HepG2 (cell line): ENCODE results near the gene TOP2A. TPM values are rescaled to one million over a fixed set of nuclear protein-coding genes. Genes with fewer than 3 reads are reported as not detected.
A peak's percentile ranks its signal among the peaks of the same experiment; 100 is the strongest.

Source experiments
- CBX5 ChIP-seq: sonication (generic); formaldehyde crosslinking; IDR thresholded peaks from 2 replicates; pipeline ENCODE4 v1.4.0; 2020; ENCODE audit warnings: missing genetic modification reagents, borderline replicate concordance
- FOXC1 ChIP-seq: sonication (generic); formaldehyde crosslinking; IDR thresholded peaks from 2 replicates; pipeline ENCODE4 v1.8.0; 2022; ENCODE audit warnings: mild to moderate bottlenecking, missing genetic modification reagents, borderline replicate concordance
- HNRNPK ChIP-seq: fragments of 200-400 bp; formaldehyde crosslinking; IDR thresholded peaks from 2 replicates; pipeline ENCODE4 v1.6.1; 2018; ENCODE audit warnings: low read length, low read depth, moderate library complexity, mild to moderate bottlenecking; ENCODE audit not compliant: poor library complexity, severe bottlenecking
- MAFG ChIP-seq: sonication (generic); formaldehyde crosslinking; IDR thresholded peaks from 2 replicates; pipeline ENCODE4 v1.5.1; 2020; ENCODE audit warnings: mild to moderate bottlenecking, missing genetic modification reagents
- MATR3 ChIP-seq: sonication (generic); formaldehyde crosslinking; IDR thresholded peaks from 2 replicates; pipeline ENCODE4 v1.4.0; 2020; ENCODE audit warnings: missing genetic modification reagents
- NFE2 ChIP-seq: sonication (generic); formaldehyde crosslinking; IDR thresholded peaks from 2 replicates; pipeline ENCODE4 v1.4.0; 2020; ENCODE audit warnings: missing genetic modification reagents
- NFE2L2 ChIP-seq: fragments of 150-350 bp; IDR thresholded peaks from 2 replicates; pipeline ENCODE4 v1.6.1; 2014; ENCODE audit warnings: low read length
- SAFB2 ChIP-seq: sonication (generic); formaldehyde crosslinking; IDR thresholded peaks from 2 replicates; pipeline ENCODE4 v1.5.1; 2020; ENCODE audit warnings: missing genetic modification reagents, low read depth, mild to moderate bottlenecking, borderline replicate concordance
- SCMH1 ChIP-seq: sonication (generic); formaldehyde crosslinking; IDR thresholded peaks from 2 replicates; pipeline ENCODE4 v1.9.0; 2021; ENCODE audit warnings: missing genetic modification reagents, mild to moderate bottlenecking, borderline replicate concordance
- SIN3A ChIP-seq: IDR thresholded peaks from 2 replicates; pipeline ENCODE4 v1.6.1; 2011; ENCODE audit warnings: low read depth, mild to moderate bottlenecking, control low read depth, low read length, borderline replicate concordance
- TBL1XR1 ChIP-seq: fragments of 150-350 bp; IDR thresholded peaks from 2 replicates; pipeline ENCODE4 v1.6.1; 2014; ENCODE audit warnings: borderline replicate concordance, low read length; ENCODE audit not compliant: partially characterized antibody
- WIZ ChIP-seq: sonication (generic); formaldehyde crosslinking; IDR thresholded peaks from 2 replicates; pipeline ENCODE4 v1.5.1; 2020; ENCODE audit warnings: mild to moderate bottlenecking, missing genetic modification reagents
- ZNF260 ChIP-seq: sonication (generic); formaldehyde crosslinking; IDR thresholded peaks from 2 replicates; pipeline ENCODE4 v1.4.0; 2020; ENCODE audit warnings: missing genetic modification reagents, low read depth, mild to moderate bottlenecking, borderline replicate concordance
- ZNF383 ChIP-seq: sonication (generic); formaldehyde crosslinking; IDR thresholded peaks from 2 replicates; pipeline ENCODE4 v1.4.0; 2020; ENCODE audit warnings: missing genetic modification reagents, mild to moderate bottlenecking, borderline replicate concordance
- ZNF468 ChIP-seq: sonication (generic); formaldehyde crosslinking; IDR thresholded peaks from 2 replicates; pipeline ENCODE4 v1.8.0; 2022; ENCODE audit warnings: mild to moderate bottlenecking, moderate library complexity, missing genetic modification reagents
- ZNF7 ChIP-seq: IDR thresholded peaks from 2 replicates; pipeline ENCODE4 v1.6.1; 2016; ENCODE audit warnings: missing biosample characterization, missing genetic modification reagents
- ZNF766 ChIP-seq: sonication (generic); formaldehyde crosslinking; IDR thresholded peaks from 2 replicates; pipeline ENCODE4 v1.5.0; 2020; ENCODE audit warnings: missing genetic modification reagents, borderline replicate concordance
- ZNF775 ChIP-seq: sonication (generic); formaldehyde crosslinking; IDR thresholded peaks from 2 replicates; pipeline ENCODE4 v1.4.0; 2020; ENCODE audit warnings: missing genetic modification reagents, mild to moderate bottlenecking, moderate library complexity, borderline replicate concordance
- ZSCAN30 ChIP-seq: sonication (generic); formaldehyde crosslinking; IDR thresholded peaks from 2 replicates; pipeline ENCODE4 v1.5.0; 2020; ENCODE audit warnings: mild to moderate bottlenecking, missing genetic modification reagents
- polyA plus RNA-seq, 8 experiments: library from polyadenylated mRNA; depleted of rRNA in 3 of 8; stranded (reverse) in 7 of 8; unstranded in 1 of 8; fragments of >200 nt; fragmentation: Illumina TruSeq in 4 of 8; extraction: Trizol in 4 of 8; gene quantifications; 2 replicates each; pipeline versions ENCODE4 v1.2.1 to v1.2.3, GENCODE V29; 2011 to 2016; ENCODE audit warnings: low read depth in 4 of 8, missing spikeins in 1 of 8, mixed read lengths in 1 of 8; ENCODE audit not compliant: insufficient read depth in 1 of 8
- total RNA-seq, 5 experiments: library from RNA; depleted of rRNA; stranded (reverse); fragments of >200 nt; fragmentation: Illumina TruSeq; extraction: Trizol; gene quantifications; 2 replicates each; pipeline ENCODE4 v1.2.3, GENCODE V29; 2016; ENCODE audit warnings: low read depth in 1 of 5
- TF ChIP-seq, protein P1 (sequence below): IDR thresholded peaks from 2 replicates; pipeline ENCODE4 v1.6.1; 2018; ENCODE audit warnings: missing genetic modification reagents, mild to moderate bottlenecking, missing compliant biosample characterization
- TF ChIP-seq, protein P2 (sequence below): sonication (generic); formaldehyde crosslinking; IDR thresholded peaks from 2 replicates; pipeline ENCODE4 v1.4.0; 2020; ENCODE audit warnings: missing genetic modification reagents
- TF ChIP-seq, protein P3 (sequence below): IDR thresholded peaks from 2 replicates; pipeline ENCODE4 v1.6.1; 2016; ENCODE audit warnings: missing compliant biosample characterization, missing genetic modification reagents, borderline replicate concordance
- TF ChIP-seq, protein P4 (sequence below): sonication (generic); formaldehyde crosslinking; IDR thresholded peaks from 2 replicates; pipeline ENCODE4 v1.4.0; 2020; ENCODE audit warnings: missing genetic modification reagents, borderline replicate concordance

Gene TOP2A
- total and polyA plus RNA-seq, 2 of the 13 experiments (the other 11 are each of a cell fraction or from before 2014, with no cell fraction given), result 108 to 327 TPM

DNA sequence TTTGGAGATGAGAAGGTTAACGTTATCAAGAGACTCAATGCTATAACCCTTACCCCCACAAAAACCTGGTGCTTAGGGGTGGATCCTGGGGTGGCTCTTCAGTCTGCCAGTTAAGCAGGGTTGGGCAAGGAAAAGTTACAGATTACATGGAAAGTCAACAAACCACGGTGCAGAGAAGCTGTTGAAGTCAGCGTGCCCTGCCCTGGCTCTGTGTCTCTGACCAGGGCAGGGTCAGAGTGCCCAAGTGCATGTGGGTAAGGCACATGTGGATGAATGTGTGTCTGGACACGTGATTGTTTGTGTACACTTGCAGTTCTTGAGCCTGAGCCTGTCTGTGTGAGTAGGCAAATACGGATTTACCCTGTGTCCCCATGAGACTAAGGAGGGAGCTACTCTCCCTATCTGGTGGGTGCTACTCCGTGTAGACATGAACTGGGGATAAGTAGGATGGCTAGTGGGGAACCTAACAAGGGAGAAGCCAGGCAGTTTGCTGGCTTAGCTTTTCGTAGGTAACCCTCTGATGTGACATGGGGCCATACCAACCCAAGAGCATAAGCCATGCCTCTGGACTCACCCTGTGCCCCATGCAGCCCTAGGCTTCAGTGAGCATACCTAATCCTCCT is 31.1 kb upstream of the TOP2A start (continued):
- TF ChIP-seq SCMH1, result no peak
- TF ChIP-seq ZNF775 (CRISPR knock-in tag), result no peak
- TF ChIP-seq SAFB2, result peak; percentile 86; the same call in 1 of the 2 replicates
- TF ChIP-seq, protein P1, sequence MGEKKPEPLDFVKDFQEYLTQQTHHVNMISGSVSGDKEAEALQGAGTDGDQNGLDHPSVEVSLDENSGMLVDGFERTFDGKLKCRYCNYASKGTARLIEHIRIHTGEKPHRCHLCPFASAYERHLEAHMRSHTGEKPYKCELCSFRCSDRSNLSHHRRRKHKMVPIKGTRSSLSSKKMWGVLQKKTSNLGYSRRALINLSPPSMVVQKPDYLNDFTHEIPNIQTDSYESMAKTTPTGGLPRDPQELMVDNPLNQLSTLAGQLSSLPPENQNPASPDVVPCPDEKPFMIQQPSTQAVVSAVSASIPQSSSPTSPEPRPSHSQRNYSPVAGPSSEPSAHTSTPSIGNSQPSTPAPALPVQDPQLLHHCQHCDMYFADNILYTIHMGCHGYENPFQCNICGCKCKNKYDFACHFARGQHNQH (CRISPR knock-in tag), result peak; percentile 95
- TF ChIP-seq, protein P2, sequence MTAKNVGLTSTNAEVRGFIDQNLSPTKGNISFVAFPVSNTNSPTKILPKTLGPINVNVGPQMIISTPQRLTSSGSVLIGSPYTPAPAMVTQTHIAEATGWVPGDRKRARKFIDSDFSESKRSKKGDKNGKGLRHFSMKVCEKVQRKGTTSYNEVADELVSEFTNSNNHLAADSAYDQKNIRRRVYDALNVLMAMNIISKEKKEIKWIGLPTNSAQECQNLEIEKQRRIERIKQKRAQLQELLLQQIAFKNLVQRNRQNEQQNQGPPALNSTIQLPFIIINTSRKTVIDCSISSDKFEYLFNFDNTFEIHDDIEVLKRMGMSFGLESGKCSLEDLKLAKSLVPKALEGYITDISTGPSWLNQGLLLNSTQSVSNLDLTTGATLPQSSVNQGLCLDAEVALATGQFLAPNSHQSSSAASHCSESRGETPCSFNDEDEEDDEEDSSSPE, result no peak
- TF ChIP-seq WIZ, result no peak
- no peak for TF ChIP-seq ZNF260 (CRISPR knock-in tag)
- TF ChIP-seq MATR3 (CRISPR knock-in tag), result no peak
- no peak for TF ChIP-seq HNRNPK
- TF ChIP-seq SIN3A, result peak; percentile 64; the same call in 1 of the 2 replicates
- TF ChIP-seq ZNF7 (CRISPR knock-in tag), result no peak
- TF ChIP-seq CBX5, result peak; percentile 79; the same call in 1 of the 2 replicates
- no peak for TF ChIP-seq MAFG
- TF ChIP-seq ZNF383 (CRISPR knock-in tag), result no peak
- TF ChIP-seq ZSCAN30 (CRISPR knock-in tag), result no peak
- no peak for TF ChIP-seq ZNF766 (CRISPR knock-in tag)
- no peak for TF ChIP-seq ZNF468 (CRISPR knock-in tag)
- TF ChIP-seq, protein P3, sequence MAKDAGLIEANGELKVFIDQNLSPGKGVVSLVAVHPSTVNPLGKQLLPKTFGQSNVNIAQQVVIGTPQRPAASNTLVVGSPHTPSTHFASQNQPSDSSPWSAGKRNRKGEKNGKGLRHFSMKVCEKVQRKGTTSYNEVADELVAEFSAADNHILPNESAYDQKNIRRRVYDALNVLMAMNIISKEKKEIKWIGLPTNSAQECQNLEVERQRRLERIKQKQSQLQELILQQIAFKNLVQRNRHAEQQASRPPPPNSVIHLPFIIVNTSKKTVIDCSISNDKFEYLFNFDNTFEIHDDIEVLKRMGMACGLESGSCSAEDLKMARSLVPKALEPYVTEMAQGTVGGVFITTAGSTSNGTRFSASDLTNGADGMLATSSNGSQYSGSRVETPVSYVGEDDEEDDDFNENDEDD (CRISPR knock-in tag), result peak; percentile 72; the same call in 1 of the 2 replicates
- peak; percentile 49 for TF ChIP-seq TBL1XR1
- peak; percentile 81 for TF ChIP-seq FOXC1 (CRISPR knock-in tag)
- TF ChIP-seq, protein P4, sequence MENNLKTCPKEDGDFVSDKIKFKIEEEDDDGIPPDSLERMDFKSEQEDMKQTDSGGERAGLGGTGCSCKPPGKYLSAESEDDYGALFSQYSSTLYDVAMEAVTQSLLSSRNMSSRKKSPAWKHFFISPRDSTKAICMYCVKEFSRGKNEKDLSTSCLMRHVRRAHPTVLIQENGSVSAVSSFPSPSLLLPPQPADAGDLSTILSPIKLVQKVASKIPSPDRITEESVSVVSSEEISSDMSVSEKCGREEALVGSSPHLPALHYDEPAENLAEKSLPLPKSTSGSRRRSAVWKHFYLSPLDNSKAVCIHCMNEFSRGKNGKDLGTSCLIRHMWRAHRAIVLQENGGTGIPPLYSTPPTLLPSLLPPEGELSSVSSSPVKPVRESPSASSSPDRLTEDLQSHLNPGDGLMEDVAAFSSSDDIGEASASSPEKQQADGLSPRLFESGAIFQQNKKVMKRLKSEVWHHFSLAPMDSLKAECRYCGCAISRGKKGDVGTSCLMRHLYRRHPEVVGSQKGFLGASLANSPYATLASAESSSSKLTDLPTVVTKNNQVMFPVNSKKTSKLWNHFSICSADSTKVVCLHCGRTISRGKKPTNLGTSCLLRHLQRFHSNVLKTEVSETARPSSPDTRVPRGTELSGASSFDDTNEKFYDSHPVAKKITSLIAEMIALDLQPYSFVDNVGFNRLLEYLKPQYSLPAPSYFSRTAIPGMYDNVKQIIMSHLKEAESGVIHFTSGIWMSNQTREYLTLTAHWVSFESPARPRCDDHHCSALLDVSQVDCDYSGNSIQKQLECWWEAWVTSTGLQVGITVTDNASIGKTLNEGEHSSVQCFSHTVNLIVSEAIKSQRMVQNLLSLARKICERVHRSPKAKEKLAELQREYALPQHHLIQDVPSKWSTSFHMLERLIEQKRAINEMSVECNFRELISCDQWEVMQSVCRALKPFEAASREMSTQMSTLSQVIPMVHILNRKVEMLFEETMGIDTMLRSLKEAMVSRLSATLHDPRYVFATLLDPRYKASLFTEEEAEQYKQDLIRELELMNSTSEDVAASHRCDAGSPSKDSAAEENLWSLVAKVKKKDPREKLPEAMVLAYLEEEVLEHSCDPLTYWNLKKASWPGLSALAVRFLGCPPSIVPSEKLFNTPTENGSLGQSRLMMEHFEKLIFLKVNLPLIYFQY (CRISPR knock-in tag), result peak; percentile 33; the same call in 1 of the 2 replicates
- TF ChIP-seq NFE2 (CRISPR knock-in tag), result no peak
- TF ChIP-seq NFE2L2, result no peak
